ENCODE measurements around the gene SALL4.
A peak's percentile ranks its signal among the peaks of the same experiment; 100 is the strongest.
"Not testable (repeated sequence)": the region's sequence is repeated elsewhere in the genome, so short reads cannot be mapped to it uniquely, and the experiment has no call there.

Gene SALL4

GRCh38 chr20:51766994-51767866, 35.1 kb downstream of the SALL4 start:
- DNase-seq (ENCODE audit: low spot score) (peak; percentile 45), FAIRE-seq (no peak)

DNA sequence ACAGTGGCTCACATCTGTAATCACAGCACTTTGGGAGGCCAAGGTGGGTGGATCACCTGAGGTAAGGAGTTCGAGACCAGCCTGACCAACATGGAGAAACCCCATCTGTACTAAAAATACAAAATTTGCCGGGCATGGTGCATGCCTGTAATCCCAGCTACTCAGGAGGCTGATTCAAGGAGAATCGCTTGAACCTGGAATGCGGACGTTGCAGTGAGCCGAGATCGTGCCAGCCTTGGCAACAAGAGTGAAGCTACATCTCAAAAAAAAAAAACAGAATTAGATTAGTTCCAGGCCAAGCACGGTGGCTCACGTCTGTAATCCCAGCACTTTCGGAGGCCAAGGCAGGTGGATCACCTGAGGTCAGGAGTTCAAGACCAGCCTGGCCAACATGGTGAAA, 36.9 kb downstream of the SALL4 start:
- DNase-seq (ENCODE audit: low spot score); FAIRE-seq: not testable (repeated sequence)

- DNase-seq (ENCODE audit: low spot score): no peak
- no peak for FAIRE-seq
Measured at GRCh38 chr20:51763965-51764602, 38.2 kb downstream of the SALL4 start.

DNA sequence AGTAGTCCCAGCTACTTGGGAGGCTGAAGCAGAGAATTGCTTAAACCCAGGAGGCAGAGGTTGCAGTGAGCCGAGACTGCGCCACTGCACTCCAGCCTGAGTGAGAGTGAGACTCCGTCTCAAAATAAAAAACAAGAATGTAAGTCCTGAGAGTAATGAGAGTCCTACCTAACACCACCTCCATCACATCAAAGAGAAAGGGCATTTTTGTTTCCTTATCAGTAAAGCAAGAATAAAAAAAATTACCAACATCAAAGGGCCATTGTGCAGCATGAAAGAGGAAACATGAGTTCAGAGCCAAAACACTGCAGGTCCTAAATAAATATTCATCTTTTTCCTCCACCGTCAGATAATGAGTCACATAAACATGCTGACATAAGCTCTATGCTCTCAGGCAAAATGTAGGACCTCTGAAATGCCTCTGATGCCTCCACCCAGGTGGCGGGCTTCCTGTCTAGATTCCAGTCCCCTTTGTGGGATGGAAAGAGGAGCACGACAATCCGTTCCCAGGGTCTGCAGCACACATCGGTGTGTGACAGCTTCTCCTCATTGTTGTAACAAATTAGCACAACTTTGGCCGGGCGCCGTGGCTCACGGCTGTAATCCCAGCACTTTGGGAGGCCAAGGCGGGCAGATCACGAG, 41.3 kb downstream of the SALL4 start:
- DNase-seq (ENCODE audit: low spot score) (no peak), FAIRE-seq (no peak)

DNA sequence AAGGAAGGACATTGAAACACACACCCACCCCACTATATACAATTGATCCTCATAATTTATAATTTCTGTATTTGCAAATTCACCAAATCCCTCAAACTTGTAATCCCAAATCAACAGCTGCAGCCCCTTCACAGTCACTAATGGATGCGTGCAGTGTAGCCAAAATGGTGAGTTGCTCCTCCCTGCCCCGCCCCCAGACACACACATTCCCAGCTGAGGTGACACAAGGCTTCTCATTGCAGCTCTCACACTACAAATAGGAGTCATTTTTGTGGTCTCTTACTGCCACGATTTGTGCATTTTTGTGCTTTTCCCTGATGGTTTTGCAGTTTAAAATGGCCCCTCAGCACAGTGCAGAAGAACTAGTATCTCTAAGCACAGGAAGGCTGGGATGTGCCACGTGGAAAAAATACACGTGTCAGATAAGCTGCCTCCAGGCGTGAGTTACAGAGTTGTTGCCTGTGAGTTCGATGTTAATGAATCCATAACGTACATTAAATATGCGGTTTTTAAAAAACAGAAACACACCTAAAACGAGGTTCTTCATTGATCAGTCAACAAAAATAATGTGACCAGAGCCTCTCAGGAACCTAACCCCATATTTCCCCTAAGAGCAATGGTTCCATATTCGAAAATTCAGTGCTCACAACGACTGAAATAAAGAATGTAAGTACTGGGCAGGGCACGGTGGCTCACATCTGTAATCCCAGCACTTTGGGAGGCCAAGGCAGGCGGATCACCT, 42.4 kb downstream of the SALL4 start:
- FAIRE-seq (no peak), DNase-seq (ENCODE audit: low spot score) (no peak)

GRCh38 chr20:51758978-51759544, 43.3 kb downstream of the SALL4 start:
- DNase-seq (ENCODE audit: low spot score) (no peak), FAIRE-seq (no peak)

DNA sequence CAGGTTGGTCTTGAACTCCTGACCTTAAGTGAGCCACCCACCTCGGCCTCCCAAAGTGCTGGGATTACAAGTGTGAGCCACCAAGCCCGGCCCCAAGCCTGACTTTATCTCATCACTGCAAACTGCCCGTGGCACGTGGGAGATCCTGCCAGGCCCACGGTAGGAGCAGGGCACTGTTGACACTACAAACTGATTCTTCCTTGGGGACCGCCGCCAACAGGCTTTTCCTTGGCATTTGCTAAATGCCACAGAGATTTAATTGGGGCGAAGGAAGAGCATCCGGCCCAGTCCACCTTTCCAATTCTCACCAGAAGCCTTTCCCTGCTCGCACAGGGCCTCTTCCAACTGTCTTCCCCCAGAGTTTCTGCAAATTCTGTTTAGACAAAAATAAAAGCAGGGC, 45.1 kb downstream of the SALL4 start:
- FAIRE-seq: no peak

GRCh38 chr20:51756653-51757052, 45.7 kb downstream of the SALL4 start:
- FAIRE-seq (no peak), DNase-seq (ENCODE audit: low spot score) (no peak)

More for the DNA sequence above, 45.1 kb downstream of the SALL4 start:
- DNase-seq (ENCODE audit: low spot score): no peak

GRCh38 chr20:51753220-51753619, 49.1 kb downstream of the SALL4 start:
- not testable (repeated sequence) for FAIRE-seq; DNase-seq (ENCODE audit: low spot score)

GRCh38 chr20:51752343-51752951, 49.9 kb downstream of the SALL4 start:
- FAIRE-seq (peak; percentile 81), DNase-seq (ENCODE audit: low spot score) (peak; percentile 90)

DNA sequence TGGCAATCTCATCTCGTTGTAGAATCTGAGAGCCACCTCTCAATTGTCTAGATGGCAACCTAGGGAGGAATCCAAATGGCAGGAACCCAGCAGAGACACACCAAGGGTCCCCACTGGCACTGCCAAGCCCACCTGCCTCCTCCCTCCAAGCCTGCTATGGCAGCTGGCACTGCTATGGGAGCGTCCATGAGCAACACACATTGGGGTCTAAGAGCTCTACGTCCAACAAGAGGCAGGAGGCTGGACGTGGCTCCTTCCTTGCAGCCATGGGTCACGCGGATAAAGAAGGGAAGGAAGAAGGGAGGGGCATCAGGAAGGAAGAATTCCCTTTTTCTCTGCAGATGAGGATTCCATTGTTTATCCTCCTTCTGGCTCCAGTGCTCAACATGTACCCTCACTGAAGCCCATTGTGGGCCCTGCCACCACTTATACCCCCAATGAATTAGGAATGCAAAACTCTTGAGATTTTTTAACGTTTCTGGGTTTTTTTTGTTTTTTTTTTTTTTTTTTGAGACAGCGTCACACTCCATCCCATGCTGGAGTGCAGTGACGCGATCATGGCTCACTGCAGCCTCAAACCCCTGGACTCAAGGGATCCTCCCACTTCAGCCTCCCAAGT, 51.4 kb downstream of the SALL4 start:
- no peak for DNase-seq (ENCODE audit: low spot score)
- no peak for FAIRE-seq

GRCh38 chr20:51750037-51750769, 52.1 kb downstream of the SALL4 start:
- DNase-seq (ENCODE audit: low spot score): peak; percentile 100
- peak; percentile 94 for FAIRE-seq

- DNase-seq (ENCODE audit: low spot score): peak; percentile 74
- no peak for FAIRE-seq
Measured at GRCh38 chr20:51749674-51750036, 52.7 kb downstream of the SALL4 start.

- FAIRE-seq (no peak), DNase-seq (ENCODE audit: low spot score) (no peak)
Measured at GRCh38 chr20:51747182-51747911, 55.0 kb downstream of the SALL4 start.

DNA sequence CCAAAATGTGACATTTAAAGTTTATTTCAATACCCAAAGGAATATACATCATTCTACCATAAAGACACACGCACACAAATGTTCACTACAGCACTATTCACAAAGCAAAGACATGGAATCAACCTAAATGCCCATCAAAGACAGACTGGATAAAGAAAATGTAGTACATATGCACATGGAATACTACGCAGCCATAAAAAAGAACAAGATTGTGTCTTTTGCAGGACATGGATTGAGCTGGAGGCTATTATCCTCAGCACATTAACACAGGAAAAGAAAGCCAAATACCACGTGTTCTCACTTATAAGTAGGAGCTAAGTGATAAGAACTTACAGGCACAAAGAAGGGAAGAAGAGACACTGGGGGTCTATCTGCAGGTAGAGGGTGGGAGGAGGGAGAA, 56.5 kb downstream of the SALL4 start:
- FAIRE-seq (no peak), DNase-seq (ENCODE audit: low spot score) (no peak)

DNA sequence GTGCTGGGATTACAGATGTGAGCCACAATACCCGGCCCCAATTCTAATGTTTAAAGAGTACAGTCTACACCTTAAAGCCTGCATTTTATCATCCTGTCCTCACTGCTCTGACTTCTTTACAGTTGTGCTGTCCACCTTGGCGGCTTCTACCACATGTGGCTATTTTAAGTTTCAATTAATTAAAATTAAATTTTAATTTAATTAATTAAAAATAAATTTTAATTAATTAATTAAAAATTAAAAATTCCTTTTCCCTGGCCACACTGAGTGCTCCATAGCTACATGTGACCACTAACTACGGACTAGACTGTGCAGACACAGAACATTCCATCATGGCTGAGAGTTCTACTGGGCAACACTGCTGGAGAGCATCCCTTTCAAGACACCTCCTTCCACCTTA, 61.5 kb downstream of the SALL4 start:
- DNase-seq (ENCODE audit: low spot score) (no peak), FAIRE-seq (no peak)

- FAIRE-seq; DNase-seq (ENCODE audit: low spot score): not testable (repeated sequence)
Measured at GRCh38 chr20:51740308-51740707, 62.0 kb downstream of the SALL4 start.

- DNase-seq (ENCODE audit: low spot score) (no peak), FAIRE-seq (no peak)
Measured at GRCh38 chr20:51739722-51740249, 62.5 kb downstream of the SALL4 start.

Data from RCC 7860 (cell line).